Activated CD8-positive, alpha-beta T cell treated with anti-CD3 and anti-CD28 coated beads, Interleukin-2, amount 10 ng/mL, durations not matched to agents 7 days and 5 days (primary cell): ENCODE results near the gene ADAMTSL1. TPM values are rescaled to one million over a fixed set of nuclear protein-coding genes. Genes with fewer than 3 reads are reported as not detected.

Source experiments
- ATAC-seq: fragments of 150-1000 bp; cut with Tn5 transposase; one replicate; pipeline ENCODE4 v1.10.0; 2021; ENCODE audit warnings: moderate library complexity
- CTCF ChIA-PET: fragments of 350-600 bp; sonication (Branson Sonifier 250); formaldehyde crosslinking; loops from one replicate; lab custom pipeline; 2021; ENCODE audit warnings: antibody characterized with exemption; lab: Charles Lee
- POLR2A ChIA-PET: fragments of 350-600 bp; sonication (Branson Sonifier 250); formaldehyde crosslinking; loops from one replicate; lab custom pipeline; 2021; ENCODE audit warnings: antibody characterized with exemption; lab: Charles Lee
- DNase-seq: peaks from one replicate; pipeline ENCODE4 v3.0.0-alpha.2; 2020
- H3K27ac Mint-ChIP-seq: one replicate; pipeline ENCODE4 v1.8.0; 2021; ENCODE audit warnings: mild to moderate bottlenecking, mixed read lengths
- H3K27me3 Mint-ChIP-seq: one replicate; pipeline ENCODE4 v1.8.0; 2021; ENCODE audit warnings: low read depth, mixed read lengths
- H3K36me3 Mint-ChIP-seq: one replicate; pipeline ENCODE4 v1.8.0; 2021; ENCODE audit warnings: low read depth, mixed read lengths
- H3K4me1 Mint-ChIP-seq: one replicate; pipeline ENCODE4 v1.8.0; 2021; ENCODE audit warnings: low read depth, mixed read lengths
- H3K4me3 Mint-ChIP-seq: one replicate; pipeline ENCODE4 v1.8.0; 2021; ENCODE audit warnings: mild to moderate bottlenecking, mixed read lengths
- H3K9me3 Mint-ChIP-seq: one replicate; pipeline ENCODE4 v1.8.0; 2022; ENCODE audit warnings: mixed read lengths; ENCODE audit not compliant: insufficient read depth
- total RNA-seq, 2 experiments: library from RNA; stranded (reverse); gene quantifications; one replicate each; pipeline ENCODE4 v1.2.3, GENCODE V29; 2021

ADAMTSL1 gene
- total RNA-seq, 2 experiments from 2014 or later = not detected

DNA sequence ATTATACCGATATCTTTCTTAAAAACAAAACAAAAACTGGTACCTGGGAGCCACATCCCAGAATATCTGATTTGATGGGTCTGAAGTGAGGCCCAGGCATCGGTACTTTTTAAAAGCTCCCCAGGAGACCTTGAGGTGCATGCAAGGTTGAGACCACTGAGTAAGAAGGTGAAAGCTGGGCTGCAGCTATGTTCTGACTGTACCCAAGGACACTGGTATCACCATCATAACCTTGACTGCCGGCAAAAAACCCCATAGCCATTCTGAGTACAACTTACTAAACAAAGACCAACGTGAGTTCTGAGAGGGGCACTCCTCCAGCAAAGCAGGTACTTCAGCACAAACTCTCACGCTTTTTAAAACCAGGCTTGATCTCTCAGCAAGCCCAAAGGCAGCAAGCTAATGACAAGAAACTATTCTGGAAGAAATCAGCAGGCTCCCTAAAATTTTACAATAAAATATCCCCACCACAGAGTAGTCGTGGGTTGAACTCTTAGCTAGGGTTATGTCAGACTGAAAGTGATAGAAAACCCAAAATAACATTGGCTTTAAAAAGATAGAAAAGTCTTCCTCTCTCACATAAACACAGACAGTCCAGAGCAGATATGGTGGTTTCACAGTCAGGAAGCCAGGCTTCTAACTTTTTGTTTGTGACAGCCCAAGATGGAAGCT is 295.1 kb downstream of the ADAMTSL1 start:
- Mint-ChIP-seq H3K27ac (no peak overlapping the region), H3K36me3 (no peaks in the 10 kb centered on the region), H3K27me3 (peaks cover 9% of the 10 kb centered on the region), H3K9me3 (no peaks in the 10 kb centered on the region), H3K4me3 (no peak overlapping the region), H3K4me1 (no peaks in the 10 kb centered on the region)
- ATAC-seq (no peak), DNase-seq (no peak)
- ChIA-PET CTCF (no interaction called here), POLR2A (no interaction called here)

DNA sequence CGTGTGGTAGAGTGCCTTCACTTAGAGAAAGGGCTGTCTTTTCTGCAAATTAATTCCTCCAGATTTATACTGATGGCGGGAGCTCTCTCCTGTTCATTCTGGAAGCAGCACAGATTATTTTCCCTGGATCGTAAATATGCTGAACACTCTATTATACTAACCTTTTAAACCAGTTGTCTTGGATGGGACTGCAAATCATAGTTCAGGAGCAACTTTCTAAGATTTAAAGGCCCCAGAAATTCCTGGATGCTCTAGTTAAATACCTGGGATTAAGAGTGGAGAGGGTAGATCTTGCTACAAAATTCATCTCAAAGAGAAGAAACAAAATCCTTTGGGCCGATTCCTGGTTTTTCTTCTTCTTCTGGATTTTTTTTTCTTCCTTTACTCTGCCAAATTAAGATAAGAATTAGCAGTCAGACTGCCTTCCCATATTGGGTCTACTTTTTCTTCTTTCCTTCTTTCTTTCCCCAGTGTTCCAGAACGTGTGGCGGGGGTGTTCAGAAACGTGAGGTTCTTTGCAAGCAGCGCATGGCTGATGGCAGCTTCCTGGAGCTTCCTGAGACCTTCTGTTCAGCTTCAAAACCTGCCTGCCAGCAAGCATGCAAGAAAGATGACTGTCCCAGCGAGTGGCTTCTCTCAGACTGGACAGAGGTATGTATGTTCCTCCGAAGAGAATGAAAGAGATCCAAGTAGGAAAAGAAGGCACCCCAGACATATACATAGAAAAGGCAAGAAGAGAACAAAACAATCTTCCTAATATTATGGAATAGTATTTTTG is 296.4 kb downstream of the ADAMTSL1 start:
- Mint-ChIP-seq H3K27me3 (peaks cover 9% of the 10 kb centered on the region), H3K9me3 (no peaks in the 10 kb centered on the region), H3K27ac (no peak overlapping the region), H3K4me3 (no peak overlapping the region), H3K36me3 (no peaks in the 10 kb centered on the region), H3K4me1 (no peaks in the 10 kb centered on the region)
- no peak for ATAC-seq
- DNase-seq = no peak
- POLR2A ChIA-PET = no interaction called here
- CTCF ChIA-PET = no interaction called here

DNA sequence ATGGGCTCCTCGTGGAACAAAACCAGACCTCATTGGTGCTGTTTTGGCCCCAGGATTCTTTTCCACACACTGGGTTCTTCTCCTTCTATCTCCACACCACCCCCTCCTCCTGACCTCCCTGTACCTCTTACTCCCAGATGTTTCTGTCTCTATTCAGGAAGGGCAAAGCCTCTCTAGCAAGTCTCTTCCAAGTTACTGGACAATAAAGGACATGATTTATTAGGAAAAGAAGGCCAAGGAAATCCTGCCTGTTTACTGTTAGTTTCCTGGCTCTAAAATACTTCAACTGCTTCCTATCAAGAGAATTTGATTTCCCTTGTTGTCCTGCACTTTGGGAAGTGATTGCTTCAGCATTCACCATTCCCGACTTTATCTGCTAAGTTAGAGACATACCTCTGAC is 297.1 kb downstream of the ADAMTSL1 start:
- H3K9me3 Mint-ChIP-seq = no peaks in the 10 kb centered on the region
- H3K36me3 Mint-ChIP-seq = no peaks in the 10 kb centered on the region
- ATAC-seq = no peak
- CTCF ChIA-PET = no interaction called here
- DNase-seq = no peak
- H3K4me3 Mint-ChIP-seq = no peak overlapping the region
- H3K27ac Mint-ChIP-seq = no peak overlapping the region
- POLR2A ChIA-PET = no interaction called here
- H3K4me1 Mint-ChIP-seq = no peaks in the 10 kb centered on the region
- H3K27me3 Mint-ChIP-seq = peaks cover 9% of the 10 kb centered on the region

DNA sequence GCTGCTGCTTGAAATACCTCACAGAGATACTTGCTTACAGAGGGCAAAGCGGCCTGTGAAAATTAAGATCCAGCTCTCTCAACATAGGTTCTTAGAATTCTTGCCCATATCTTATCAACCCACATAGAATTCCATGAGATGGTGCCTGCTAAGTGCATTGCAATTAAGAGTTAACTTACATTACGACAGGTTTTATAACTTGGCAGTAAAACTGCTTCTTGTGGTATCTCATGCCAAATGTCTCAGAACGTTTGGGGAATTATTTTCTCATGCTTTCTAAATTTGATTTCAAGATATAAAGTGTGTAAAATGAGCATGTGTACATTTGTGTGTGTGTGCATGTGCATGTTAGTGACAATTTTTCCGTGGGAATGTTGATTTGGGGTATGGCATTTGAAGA is 297.8 kb downstream of the ADAMTSL1 start:
- H3K36me3 Mint-ChIP-seq = no peaks in the 10 kb centered on the region
- no peak overlapping the region for H3K27ac Mint-ChIP-seq
- POLR2A ChIA-PET = no interaction called here
- H3K4me1 Mint-ChIP-seq = no peaks in the 10 kb centered on the region
- no peak overlapping the region for H3K4me3 Mint-ChIP-seq
- CTCF ChIA-PET = no interaction called here
- ATAC-seq (no peak), DNase-seq (no peak)
- peaks cover 6% of the 10 kb centered on the region for H3K27me3 Mint-ChIP-seq
- no peaks in the 10 kb centered on the region for H3K9me3 Mint-ChIP-seq

DNA sequence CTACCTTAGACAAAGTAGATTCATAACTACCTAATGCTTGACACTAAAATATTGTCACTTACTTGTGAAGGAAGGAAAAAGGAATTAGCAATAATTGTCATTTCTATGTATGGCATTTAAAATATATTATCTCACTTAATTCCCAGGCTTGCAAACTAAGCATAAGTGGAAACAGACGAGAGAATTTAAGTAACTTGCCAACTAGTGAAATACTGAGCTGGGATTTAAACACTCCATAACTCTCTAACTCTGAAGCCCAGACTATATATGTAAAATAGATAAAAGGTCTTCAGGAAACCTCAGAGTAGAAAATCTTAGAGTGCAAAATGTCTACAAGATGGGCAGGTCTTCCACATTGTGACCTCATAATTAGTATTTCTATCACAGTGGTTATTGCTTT is 301.3 kb downstream of the ADAMTSL1 start:
- no peak overlapping the region for H3K27ac Mint-ChIP-seq
- peaks cover 6% of the 10 kb centered on the region for H3K27me3 Mint-ChIP-seq
- H3K9me3 Mint-ChIP-seq = no peaks in the 10 kb centered on the region
- POLR2A ChIA-PET = no interaction called here
- no peaks in the 10 kb centered on the region for H3K36me3 Mint-ChIP-seq
- CTCF ChIA-PET = no interaction called here
- no peak overlapping the region for H3K4me3 Mint-ChIP-seq
- DNase-seq = no peak
- ATAC-seq = no peak
- no peaks in the 10 kb centered on the region for H3K4me1 Mint-ChIP-seq

DNA sequence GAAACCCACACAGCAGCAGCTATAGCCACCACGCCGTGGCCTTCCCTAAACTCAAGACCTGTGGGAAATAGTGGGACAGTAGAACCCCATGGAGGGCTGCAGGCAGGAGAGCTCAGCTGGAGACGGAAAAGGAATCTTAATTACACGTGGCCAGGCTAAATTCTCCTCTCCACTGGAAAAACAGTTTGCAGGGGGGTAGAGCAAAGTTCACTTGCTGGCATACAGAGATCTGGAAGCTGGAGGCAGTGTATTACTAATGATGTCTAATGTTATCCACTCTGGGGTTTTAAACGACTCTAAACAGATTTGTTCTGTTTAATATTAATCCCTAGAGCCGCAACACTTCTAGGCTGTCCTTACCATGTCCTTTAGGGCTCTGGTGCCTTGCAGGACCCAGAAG is 302.0 kb downstream of the ADAMTSL1 start:
- POLR2A ChIA-PET = no interaction called here

DNA sequence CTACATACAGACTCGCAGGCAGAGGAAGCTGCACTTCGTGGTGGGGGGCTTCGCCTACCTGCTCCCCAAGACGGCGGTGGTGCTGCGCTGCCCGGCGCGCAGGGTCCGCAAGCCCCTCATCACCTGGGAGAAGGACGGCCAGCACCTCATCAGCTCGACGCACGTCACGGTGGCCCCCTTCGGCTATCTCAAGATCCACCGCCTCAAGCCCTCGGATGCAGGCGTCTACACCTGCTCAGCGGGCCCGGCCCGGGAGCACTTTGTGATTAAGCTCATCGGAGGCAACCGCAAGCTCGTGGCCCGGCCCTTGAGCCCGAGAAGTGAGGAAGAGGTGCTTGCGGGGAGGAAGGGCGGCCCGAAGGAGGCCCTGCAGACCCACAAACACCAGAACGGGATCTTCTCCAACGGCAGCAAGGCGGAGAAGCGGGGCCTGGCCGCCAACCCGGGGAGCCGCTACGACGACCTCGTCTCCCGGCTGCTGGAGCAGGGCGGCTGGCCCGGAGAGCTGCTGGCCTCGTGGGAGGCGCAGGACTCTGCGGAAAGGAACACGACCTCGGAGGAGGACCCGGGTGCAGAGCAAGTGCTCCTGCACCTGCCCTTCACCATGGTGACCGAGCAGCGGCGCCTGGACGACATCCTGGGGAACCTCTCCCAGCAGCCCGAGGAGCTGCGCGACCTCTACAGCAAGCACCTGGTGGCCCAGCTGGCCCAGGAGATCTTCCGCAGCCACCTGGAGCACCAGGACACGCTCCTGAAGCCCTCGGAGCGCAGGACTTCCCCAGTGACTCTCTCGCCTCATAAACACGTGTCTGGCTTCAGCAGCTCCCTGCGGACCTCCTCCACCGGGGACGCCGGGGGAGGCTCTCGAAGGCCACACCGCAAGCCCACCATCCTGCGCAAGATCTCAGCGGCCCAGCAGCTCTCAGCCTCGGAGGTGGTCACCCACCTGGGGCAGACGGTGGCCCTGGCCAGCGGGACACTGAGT is 303.2 kb downstream of the ADAMTSL1 start:
- DNase-seq (no peak), ATAC-seq (no peak)
- POLR2A ChIA-PET = no interaction called here
- Mint-ChIP-seq H3K4me1 (no peaks in the 10 kb centered on the region), H3K9me3 (no peaks in the 10 kb centered on the region), H3K4me3 (no peak overlapping the region), H3K27ac (no peak overlapping the region), H3K27me3 (no peaks in the 10 kb centered on the region), H3K36me3 (no peaks in the 10 kb centered on the region)
- CTCF ChIA-PET = no interaction called here

More for the DNA sequence above, 302.0 kb downstream of the ADAMTSL1 start:
- ATAC-seq = no peak
- Mint-ChIP-seq H3K36me3 (no peaks in the 10 kb centered on the region), H3K4me1 (no peaks in the 10 kb centered on the region), H3K27me3 (peaks cover 6% of the 10 kb centered on the region), H3K4me3 (no peak overlapping the region), H3K27ac (no peak overlapping the region), H3K9me3 (no peaks in the 10 kb centered on the region)
- no peak for DNase-seq
- CTCF ChIA-PET = no interaction called here

DNA sequence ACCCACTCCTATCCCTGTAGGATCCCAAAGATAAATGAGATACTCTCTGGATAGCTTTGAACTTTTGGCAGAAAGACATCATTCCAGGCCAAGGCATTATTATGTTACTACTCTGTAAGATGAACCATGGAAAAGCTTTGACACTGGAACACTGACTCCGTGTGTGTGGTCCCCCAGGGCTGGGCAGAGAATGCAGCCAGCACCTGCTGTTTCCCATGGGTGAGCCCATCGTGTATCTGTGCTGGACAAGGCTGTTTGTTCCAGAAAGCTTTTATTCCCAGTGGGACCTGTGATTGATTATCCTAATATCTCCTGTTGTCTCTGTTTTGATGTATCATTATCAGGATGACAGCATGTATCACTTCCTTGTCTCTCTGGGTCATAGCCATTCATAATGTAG is 304.2 kb downstream of the ADAMTSL1 start:
- ATAC-seq = no peak
- no peaks in the 10 kb centered on the region for H3K4me1 Mint-ChIP-seq
- CTCF ChIA-PET = no interaction called here
- H3K4me3 Mint-ChIP-seq = no peak overlapping the region
- no peak for DNase-seq
- H3K27me3 Mint-ChIP-seq = no peaks in the 10 kb centered on the region
- no peaks in the 10 kb centered on the region for H3K36me3 Mint-ChIP-seq
- H3K9me3 Mint-ChIP-seq = no peaks in the 10 kb centered on the region
- POLR2A ChIA-PET = no interaction called here
- H3K27ac Mint-ChIP-seq = no peak overlapping the region

DNA sequence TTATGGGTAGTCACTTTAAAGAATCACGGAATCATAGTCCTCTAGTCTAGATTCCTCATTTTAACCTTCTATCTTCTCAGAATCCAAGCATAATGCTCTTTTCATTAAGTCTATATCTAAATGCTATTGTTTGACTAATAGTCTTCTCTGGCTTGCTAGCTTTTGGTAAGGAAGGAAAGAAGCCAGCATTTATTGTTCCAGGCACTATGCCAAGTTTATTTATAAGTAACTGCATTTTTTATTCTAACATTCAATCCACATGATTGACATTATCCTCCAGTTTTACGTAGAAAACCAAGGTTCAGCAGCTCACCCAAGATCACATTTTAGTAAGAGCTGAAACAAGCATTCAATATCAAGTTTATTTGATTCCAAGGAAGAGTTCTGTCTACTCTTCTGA is 304.9 kb downstream of the ADAMTSL1 start:
- H3K27me3 Mint-ChIP-seq = no peaks in the 10 kb centered on the region
- DNase-seq (no peak), ATAC-seq (no peak)
- H3K9me3 Mint-ChIP-seq = no peaks in the 10 kb centered on the region
- POLR2A ChIA-PET = no interaction called here
- CTCF ChIA-PET = no interaction called here
- no peaks in the 10 kb centered on the region for H3K4me1 Mint-ChIP-seq
- no peak overlapping the region for H3K4me3 Mint-ChIP-seq
- H3K27ac Mint-ChIP-seq = no peak overlapping the region
- no peaks in the 10 kb centered on the region for H3K36me3 Mint-ChIP-seq

DNA sequence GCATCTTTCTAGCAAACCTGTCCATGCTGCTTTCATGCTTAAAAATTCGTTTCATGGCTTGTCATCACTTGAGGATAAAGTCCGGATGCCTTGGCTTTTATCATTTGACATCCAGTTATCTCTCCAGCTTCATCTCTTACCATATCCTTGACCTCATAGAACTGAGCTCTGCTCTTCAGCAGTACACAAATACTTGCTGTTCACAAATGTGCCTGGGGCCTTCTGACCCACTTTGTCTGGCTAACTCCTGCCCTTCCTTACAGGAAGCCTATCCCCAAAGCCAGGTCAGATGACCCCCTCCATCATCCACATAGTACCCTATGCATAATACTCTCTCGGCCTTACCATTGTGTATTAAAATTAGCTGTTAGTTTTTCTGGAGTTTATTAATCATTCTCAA is 310.0 kb downstream of the ADAMTSL1 start:
- Mint-ChIP-seq H3K27me3 (peaks cover 5% of the 10 kb centered on the region), H3K27ac (no peak overlapping the region), H3K4me3 (no peak overlapping the region), H3K36me3 (no peaks in the 10 kb centered on the region), H3K4me1 (no peaks in the 10 kb centered on the region), H3K9me3 (no peaks in the 10 kb centered on the region)
- DNase-seq (no peak), ATAC-seq (no peak)
- POLR2A ChIA-PET = no interaction called here
- CTCF ChIA-PET = no interaction called here

DNA sequence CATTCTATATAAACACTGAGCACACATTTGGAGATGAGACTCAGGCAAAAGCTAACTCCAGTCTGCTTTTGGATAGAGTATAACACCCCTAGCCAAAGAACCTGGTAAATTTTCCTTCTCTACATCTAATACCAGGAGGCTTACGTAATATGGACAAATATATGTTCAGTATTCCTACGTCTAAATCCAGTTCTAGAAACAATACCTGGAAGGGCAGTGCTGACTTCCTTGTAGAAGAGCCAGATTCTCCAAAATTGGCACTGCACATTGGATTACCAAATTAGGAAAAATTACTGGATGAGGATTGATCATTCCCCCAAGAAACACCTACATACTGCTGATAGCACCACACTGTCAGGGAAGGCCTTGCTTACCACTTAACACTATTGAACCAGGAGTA is 311.7 kb downstream of the ADAMTSL1 start:
- CTCF ChIA-PET = interaction anchor here (0.6 kb wide), 1 partner anchor 22 kb away, joined by 3 read pairs; no protein-coding TSS in a partner anchor
- Mint-ChIP-seq H3K27ac (no peak overlapping the region), H3K36me3 (no peaks in the 10 kb centered on the region), H3K4me1 (no peaks in the 10 kb centered on the region), H3K9me3 (no peaks in the 10 kb centered on the region), H3K4me3 (no peak overlapping the region), H3K27me3 (peaks cover 6% of the 10 kb centered on the region)
- ATAC-seq (no peak), DNase-seq (no peak)
- POLR2A ChIA-PET = no interaction called here

DNA sequence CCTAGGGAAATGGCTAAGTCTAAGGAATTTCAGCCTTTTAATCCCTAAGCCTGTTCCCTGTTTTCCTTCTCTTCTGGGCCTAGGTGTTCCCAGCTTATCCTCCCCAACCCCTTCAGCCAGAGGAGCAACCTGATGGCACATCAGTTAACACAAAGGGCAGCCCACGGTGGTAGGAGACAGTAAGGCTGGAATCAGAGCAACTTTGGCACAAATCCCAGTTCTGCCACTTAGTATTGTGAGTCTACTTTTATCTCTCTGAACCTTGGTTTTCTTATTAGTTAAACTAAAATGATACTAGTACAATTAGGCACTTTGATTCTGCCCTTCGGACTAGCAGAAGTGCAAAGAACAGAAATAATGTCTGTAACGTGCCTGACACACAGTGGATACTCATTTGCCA is 312.2 kb downstream of the ADAMTSL1 start:
- no peaks in the 10 kb centered on the region for H3K9me3 Mint-ChIP-seq
- no peaks in the 10 kb centered on the region for H3K36me3 Mint-ChIP-seq
- no peak overlapping the region for H3K4me3 Mint-ChIP-seq
- POLR2A ChIA-PET = no interaction called here
- CTCF ChIA-PET = interaction anchor here (0.6 kb wide), 1 partner anchor 23 kb away, joined by 3 read pairs; no protein-coding TSS in a partner anchor
- H3K27me3 Mint-ChIP-seq = peaks cover 6% of the 10 kb centered on the region
- no peak for DNase-seq
- ATAC-seq = no peak
- H3K27ac Mint-ChIP-seq = no peak overlapping the region
- no peaks in the 10 kb centered on the region for H3K4me1 Mint-ChIP-seq
